ENCODE measurements around the gene CDK5RAP2.

DNA sequence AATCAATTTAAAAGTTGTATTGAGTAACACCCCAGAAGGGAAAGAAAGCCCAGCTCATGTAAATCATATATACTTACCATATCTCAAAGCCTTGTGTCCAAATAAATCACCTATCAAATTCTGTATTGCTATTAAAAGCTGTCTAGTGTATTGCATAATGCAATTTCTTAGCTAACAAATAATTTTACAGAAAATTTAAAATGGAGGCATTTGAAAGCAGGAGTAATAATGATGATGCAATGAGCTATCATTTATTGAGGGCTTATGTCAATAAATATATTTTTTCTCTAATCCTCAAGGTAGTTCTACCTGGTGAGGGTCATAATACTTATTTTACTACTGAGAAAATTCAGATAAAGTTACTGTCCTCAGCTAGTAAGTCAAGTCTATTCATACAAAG is 42.8 kb upstream of the CDK5RAP2 start:
- TF ChIP-seq EZH2 (IDR thresholded peaks at IDR 0.05; ENCODE audit: insufficient read depth, poor library complexity, severe bottlenecking) (no peak), EZH2phosphoT487 (IDR thresholded peaks at IDR 0.05; ENCODE audit: insufficient read depth, low read depth) (no peak)
